Putamen (tissue), 1 donor: ENCODE measurements around the gene CHSY1.

Source experiments
- DNase-seq: peaks from one replicate; pipeline ENCODE4 v3.0.0-alpha.2; 2016; ENCODE audit warnings: low spot score

The CHSY1 gene

DNA sequence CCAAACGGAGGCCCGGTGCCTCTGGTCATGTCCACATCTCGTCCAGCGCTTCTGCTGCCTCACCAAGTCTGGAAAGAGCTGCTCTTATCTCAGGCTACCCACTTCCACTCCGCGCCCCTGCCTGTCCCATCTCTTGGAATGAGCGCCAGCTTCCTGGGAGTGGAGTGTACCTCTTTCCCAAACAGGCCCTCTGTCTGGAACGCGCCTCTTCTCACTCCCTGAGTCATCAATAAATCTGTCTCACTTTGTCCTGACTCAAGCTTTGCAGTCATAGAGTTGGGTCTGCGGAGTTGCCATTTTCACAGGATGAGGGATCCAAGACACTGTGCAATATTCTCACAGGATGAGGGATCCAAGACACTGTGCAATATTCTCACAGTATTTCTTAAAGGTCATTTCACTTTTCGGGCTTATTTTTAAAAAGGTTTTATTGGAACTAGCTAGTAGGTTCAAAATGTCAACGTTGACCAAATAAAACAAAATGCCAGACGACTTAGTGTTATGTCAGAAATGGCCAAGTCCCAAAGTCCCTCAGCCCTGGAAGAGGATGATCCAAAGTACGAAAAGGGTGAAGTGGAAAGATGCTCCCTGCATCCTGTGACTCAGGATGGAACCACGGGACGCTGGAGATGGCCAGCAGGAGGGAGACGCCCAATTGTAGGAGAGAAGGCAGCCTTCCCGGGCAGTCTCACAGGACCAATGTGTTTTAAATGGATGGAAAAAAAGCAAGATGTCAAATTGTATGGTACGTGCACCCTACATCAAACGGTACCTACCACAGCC, 81.1 kb downstream of the CHSY1 start:
- no peak for DNase-seq

DNA sequence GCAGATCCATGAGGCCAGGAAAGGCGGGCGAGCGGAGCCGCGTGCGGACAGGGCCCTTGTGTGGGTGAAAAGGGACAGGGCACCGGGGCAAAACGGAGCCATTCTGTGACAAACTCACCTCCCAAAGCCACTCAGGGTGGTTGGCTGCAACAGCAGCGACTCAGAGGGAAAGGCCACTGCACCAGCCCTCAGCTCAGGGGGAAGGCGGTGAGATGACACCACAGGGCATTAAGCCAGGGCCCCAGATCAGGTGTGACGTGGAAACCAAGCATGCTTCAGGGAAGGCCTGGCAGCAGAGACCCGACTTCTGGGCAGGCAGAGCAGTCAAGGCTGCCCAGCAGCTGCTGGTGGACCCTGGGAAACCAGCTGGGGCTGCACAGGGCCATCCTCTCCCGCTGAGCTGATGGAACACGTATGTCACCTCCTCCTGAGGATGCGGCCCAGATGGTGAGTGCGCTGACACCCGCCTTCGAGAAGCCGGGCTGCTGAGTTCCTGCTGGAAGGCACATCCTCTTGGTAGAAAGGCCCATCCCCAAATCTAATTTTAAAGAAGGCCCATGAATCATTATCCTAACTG, 82.3 kb downstream of the CHSY1 start:
- no peak for DNase-seq

DNA sequence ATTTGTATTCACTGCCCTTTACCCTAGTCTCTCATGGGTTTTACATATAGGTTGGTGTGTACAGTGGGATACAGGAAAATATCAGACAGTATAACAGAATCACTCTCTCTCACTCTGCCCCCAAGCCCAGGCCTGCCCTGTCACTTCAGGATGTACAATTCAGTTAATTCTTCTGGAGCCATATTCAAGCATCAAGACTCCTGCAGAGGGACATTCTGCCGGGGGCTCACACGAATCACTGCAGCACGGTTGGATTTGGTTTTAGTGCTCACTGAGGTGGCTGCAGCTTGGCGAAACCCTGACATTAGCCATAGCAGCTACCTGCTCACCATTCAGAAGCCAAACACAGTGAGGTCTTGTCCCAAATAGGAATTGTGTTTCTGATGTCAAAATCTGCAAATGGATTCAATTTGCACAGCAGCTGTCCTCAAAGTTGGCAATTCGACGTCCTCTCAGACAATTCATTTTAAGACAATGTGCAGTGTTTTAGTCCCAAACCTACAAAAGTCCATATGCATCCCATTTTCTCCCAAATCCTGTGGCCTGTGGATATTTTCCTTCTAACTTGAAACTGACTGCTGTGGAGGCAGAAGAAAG, 82.9 kb downstream of the CHSY1 start:
- DNase-seq = no peak

DNA sequence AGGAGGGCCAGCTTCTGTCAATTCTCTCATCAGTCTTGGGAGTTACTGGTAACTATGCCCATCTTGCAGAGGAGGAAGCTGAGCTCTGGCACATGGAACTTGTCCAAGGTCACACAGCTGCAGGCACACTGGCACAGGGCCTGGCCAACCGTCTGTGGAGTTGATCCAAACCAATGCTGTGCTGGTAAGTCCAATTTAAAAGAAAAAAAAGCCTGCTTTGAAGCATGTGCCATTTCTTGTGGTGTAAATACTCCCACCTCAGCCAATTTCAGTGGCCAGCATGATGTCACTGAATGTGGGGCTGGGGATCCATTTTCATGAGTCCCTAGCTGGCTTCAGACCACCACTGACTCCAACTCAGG, 83.4 kb downstream of the CHSY1 start:
- DNase-seq = no peak

DNA sequence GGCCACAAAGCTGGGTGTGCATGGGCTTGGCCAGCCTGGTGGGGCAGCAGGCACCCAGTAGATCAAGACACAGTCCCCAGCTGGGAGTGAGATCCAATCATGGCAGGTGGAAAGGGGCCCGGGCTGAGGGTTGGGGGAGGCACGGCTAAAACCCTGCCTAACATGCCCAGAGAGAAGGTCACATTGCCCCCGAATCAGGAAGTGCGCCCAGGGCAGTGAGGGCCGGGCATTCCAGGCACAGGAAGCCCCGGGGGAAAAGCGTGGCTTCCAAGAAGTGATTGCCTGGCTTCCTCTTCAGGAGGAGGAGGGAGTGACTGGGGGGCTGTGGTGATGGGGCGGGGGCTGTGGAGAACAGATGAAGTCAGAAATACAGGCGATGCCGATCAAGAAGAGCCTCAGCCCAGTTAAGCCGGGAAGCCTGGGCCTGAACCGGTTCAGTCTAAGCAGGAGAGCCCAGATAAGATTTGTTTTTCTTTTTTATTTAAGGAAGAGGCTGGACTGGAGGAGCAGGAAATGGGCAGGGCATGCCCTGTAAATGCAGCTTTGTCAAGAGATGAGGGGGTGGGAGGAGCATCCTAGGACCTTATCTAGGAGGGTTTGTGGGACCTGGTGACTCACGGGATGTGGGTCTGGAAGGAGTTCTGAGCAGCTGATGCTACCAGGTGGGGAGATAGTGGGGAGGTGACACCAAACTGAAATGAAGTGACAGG, 83.9 kb downstream of the CHSY1 start:
- DNase-seq = no peak

DNA sequence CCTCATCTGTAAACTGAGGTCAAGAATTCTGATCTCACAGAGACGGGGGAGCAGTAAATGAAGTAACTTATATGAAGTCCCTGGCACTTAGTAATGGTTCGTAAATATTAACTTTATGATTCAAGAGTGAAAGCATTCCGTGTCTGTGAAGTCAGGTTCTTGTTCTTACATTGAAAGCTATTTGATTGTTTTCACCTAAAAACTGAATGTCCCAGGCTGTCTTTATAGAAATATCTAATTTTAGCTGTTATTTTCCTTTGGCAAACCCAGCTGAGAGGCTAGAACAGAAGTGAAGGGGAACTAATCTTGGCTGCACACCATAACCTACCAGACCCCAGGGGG, 84.5 kb downstream of the CHSY1 start:
- no peak for DNase-seq

DNA sequence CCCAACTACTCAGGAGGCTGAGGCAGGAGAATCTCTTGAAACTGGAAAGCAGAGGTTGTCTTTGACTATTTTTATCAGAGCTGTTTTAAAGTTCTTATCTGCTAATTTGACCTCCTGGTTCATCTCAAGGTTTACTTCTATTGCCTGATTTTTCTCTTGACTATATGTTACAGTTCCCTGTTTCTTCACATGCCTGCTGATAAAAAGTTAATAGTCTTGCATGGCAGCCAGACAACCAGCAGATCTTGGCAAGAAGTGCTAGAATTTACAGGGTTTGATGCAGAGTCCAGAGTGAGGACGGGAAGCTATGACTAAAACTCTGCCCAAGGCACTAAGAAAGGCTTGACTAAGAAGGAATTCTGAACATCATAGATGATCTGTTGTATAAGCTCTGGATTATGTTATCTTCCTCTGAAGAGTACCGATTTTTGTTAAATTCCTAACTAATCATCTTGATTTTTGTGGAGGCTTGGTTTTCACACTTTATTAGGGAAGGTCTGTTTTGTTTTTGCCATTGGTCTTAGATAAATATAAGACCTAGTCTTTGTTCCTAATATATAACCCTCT, 85.9 kb downstream of the CHSY1 start:
- DNase-seq = no peak

DNA sequence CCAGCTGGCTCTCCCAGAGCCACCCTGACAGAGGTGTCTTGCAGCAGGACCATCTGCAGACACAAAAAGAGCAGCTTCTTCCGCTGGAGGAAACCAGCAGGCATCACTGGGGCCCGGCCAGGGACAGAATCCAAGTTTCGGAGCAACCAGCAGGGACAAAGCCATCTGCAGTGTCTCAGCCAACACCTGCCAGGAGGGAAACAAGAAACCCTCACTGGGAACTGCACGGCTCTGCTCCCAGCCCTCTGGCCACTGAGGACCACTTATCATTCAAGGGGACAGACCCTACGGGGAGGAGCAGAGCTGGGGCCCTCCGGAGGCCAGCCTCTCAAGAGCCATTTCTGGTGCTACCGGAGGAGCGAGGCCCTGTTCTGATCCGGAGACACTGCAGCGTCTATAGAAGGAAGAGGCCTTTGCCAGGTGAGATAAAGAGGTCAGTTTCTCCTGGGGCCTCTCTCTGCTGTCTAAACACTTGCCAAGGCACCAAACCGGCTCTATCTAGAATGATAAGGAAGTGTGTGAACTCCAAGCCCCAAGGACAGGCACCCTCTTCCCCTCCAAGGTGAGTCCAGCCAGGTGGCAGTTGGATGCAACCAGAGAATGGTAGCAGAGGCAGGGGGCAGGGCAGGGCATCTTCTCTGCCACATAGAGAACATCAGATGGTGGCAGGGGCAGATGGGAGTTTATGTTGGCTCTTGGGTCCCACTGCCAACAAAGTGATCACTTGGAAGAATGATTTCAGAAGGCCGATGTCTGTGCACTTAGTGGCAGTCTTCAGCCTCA, 89.0 kb downstream of the CHSY1 start:
- DNase-seq = no peak

DNA sequence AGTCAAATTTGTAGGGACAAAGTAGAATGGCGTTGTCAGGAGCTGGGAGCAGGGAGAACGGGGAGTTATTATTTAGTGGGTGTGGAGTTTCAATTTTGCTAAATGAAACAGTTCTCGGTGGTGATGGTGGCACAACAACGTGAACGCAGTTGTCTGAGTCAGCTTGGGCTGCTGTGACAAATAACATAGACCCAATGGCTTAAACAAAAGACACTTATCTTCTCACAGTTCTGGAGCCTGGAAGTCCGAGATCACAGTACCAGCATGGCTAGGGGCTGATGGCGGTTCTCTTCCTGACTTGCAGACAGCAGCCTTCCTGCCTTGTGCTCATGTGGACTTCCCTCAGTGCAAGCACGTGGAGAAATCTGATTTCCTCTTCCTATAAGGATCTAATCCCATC, 90.2 kb downstream of the CHSY1 start:
- DNase-seq = no peak

DNA sequence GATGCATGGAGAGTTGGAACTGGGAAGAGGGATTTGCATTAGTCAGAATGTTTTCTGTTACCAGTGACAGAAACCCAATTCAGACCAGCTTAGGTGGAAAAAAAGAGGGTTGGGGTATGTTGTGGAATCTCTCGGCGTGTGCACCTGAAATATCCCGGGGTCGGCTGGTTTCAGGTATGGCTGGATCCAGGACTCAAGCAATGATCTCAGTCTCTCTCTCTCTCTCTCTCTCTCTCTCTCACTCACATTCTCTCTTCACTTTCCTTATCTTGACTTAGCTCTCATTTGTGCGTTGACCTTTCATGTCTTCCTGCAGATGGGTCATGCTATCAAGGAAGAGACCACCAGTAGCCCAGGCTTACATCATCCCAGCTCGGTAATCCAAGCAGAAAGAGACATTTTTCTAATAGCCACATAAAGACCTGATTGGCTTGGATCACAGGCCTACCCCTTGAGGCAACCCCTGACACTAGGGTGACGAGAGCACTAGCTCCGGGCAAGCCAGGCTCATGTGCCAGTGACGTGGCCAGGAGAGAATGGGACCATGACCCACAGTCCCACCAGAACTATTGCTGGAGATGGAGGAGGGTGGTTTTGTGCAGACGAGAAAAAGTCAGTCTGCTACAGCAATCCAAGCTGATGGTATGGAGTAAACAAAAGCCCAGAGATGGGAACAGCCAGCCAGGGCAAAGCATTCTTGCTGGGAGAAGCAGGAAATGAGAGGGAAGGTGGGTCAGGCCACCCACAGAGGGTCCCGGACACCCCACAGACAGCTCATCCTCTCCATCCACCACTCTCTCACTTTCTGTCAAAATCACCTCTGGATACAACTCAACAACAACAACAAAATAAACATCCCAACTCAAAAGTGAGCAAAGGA, 91.7 kb downstream of the CHSY1 start:
- DNase-seq = no peak

DNA sequence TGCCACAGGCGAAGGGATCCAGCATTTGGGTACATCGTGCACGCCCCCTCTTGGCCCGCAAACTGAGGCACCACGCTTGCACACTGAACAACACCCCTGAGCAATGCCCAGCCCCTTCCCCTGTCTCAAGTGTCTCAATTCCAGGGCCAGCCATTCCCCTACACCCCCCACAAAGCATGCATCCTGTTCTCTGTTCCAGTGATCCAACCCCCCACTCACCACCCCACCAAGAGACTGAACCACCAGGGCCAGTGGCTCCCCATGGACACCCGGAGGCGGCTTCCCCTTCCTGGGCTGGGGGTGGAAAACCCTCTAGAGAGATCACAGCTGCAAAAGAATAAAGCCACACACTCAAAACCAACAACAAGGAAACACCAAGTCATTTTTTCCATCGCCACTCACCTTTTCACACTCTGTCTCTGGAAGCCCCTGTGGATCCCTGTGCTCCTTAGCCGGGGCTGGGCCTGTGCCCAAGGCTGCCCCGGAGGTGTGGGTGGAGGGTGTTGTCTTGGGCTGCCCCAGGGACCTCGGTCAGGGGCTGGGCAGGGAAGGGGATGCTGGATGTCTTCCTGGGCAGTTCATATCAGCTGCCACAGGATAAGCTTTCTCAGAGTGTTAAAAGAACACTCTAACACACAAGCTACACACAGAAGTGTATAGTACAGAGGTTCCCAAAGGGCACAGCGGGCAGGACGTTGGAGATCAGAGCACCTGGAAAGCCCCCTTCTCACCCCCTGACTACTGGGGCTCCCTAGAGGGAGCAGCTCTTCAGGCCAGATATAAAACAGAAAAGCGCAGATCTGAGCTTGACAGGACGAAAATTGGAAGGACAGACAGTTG, 92.5 kb downstream of the CHSY1 start:
- no peak for DNase-seq

DNA sequence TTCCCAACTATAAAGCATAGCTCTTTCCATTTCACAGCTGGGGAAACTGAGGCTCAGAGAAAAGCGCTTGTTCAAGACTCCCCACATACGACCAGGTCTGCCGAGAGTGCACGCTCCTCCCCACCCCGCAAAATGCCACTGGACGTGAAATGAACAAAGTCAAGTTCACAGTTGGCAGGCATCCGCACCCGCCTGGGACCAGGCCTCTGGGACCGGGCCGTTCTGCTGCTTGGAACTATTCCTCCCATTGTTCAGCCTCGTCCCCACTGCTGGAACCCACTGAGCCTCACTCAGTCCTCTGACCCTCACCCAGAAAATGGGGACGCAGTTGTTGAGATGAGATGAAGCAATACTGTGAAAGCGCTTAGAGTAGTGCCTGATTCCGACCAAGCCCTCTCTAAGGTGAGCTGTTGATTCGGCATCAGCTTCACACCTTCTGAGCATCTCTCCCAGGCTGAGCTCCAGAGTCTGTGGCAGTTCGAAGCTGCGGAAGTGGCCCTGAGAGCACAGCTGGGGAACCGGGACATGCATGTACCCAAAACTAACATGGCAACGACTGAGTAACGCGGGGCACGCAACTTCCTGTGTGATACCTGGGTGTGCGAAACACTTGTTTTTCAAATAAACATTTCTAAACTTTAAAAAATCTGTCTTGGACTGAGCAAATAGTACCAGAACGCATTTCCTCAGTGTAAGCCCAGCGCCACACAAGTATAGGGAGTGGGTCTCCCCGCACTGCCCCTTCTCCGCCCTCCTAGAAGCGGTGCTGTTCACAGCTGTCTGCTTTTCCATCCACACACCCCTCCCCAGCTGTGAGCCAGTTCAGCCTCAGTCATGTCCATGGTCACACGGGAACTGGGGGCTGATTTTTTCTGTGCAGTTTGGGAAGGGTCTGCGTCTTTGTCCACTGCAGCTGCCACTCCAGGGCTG, 93.4 kb downstream of the CHSY1 start:
- no peak for DNase-seq

DNA sequence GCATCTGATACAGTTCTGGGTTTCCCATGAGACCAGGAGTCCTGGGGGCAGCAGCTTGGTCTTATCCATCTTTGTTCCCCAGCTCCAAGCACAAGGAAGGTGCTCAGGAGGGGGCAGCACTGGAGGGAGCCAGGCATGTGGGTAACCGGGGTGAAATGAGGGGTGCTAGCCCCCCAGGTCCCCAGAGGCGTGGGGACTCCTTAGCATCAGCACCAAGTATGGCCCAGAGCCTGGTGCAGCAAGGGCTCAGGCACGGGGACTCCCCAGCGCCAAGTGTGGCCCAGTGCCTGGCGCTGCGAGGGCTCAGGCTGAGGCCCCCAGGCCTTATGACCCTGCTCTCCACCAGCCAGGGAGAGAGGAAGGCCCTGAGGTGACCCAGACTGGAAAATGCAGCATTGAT, 94.1 kb downstream of the CHSY1 start:
- no peak for DNase-seq

DNA sequence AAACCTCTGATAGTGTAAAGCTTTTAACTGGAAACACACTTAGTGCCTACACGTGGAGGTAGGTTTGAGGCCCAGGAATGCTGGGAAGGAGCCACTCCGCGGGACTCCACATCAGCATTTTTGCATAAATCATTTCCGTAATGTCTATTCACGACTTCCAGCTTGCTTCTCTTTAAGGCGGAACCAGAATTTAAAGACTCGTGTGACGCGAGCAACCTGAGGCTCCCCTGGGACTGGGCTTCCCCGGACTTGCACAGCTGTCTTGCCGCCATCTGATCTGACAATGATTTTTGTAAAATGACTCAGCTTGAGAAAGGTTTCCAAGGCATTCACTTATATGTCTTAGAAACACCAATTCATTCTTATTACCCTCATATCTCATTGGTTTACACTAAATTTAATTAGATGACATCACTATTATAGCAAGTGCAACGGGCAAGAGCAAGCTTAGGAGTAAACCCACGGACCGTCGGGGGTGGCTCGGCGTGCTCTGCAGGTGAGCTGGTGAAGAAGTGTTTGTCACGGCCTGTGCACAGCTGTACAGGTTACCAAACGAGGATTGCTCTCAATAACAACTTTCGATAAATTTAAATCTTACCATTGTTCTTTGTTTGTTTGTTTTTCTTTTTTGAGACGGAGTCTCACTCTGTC, 95.2 kb downstream of the CHSY1 start:
- DNase-seq = no peak

DNA sequence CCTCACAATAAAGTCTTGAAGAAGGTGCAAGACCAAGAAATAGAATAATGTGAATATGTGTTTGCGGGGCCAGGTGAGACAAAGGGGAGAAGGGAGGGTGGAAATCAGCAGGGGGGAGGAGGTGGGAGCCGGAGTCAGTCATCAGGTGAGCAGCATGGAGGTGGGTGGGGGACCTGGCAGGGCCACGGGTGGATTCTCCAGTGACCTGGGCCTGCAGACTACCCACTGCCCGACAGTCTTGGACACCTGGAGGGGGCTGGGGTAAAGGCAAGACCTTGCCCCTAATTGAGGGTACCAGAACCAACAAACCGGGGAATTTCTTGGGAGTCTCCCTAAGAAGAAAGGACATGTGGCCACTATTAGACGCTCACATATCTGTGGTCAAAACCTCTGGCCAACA, 95.8 kb downstream of the CHSY1 start:
- DNase-seq = no peak

DNA sequence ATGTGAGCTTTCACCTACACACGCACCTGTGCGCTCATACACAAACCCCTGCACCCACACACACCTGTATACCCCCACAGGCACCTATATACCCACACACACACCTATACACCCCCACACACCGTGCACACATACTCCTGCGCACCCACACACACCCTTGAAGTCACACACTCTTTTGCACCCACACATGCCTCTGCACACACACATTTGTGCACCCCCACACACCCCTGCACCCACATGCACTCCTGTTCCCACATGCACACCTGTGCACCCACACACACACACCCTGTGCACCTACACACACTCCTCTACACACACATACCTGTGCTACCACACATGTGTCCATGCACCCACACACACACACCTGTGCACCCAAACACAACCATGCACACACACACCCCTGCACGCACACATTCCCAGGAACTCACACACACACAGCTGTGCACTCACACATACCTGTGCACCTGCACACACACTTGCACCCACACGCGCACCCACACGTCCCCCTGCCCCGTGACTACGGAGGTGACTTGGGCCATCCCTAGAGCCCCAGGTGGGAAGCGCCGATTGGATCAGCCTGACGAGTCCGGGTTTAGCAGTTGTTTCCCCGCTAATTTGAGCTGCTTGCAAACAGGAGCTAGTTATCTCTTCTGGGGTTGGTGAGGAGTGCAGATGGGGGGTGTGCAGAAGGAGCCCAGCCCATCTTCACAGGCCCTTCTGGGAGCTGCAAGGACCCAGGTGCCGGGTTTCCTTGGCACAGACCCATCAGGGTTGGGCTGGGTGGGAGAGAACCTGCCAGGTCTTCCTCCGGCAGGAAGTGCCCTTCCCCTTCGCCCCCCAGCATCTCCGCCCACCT, 97.8 kb downstream of the CHSY1 start:
- DNase-seq = no peak

DNA sequence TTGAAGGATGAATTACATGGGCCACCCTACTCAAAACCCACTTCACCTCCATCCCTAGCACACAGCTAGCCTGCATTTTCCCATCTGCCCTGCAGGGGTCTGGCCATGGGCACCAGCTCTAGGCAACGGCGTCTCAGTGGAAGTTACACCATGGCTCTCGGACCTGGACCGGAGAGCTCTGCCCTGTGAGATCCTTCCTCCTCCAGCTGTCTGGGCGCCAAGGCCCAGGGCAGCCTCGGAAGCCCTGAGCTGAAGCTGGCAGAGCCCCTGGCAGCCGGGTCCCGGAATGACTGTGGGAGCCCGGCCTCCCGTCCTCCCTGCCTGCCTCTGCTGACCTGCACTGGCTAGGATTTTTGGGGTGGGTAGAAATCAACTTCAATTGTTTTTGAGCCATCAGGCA, 98.9 kb downstream of the CHSY1 start:
- no peak for DNase-seq

DNA sequence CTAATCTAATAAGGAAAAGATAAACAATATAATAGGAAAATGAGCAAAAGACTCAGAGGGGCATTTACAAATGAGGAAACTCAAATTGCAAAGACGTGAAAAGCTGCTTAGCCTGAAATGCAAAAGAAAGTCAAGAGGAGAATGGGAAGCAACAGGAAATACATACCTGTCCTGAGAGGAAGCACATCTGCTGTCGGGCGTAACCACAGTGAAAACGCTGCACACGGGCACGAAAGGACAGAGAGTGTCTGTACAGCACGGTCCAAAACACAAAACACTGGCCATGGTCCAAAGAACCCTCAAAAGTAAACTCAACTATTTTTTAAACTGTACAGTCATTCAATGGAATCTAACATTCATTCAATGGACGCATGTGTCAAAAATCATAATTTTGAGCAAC, 100.6 kb downstream of the CHSY1 start:
- no peak for DNase-seq
